Ishikawa (cell line): Measurements from ENCODE around the gene DCAF7.

Experiments used
- CEBPB ChIP-seq: IDR thresholded peaks from 2 replicates; pipeline ENCODE4 v1.6.1; 2012
- CREB1 ChIP-seq: IDR thresholded peaks from 2 replicates; pipeline ENCODE4 v1.6.1; 2012; ENCODE audit warnings: low read depth
- EGR1 ChIP-seq: IDR thresholded peaks from 2 replicates; pipeline ENCODE4 v1.6.1; 2012
- EP300 ChIP-seq: IDR thresholded peaks from 2 replicates; pipeline ENCODE4 v1.6.1; 2012; ENCODE audit warnings: borderline replicate concordance
- FOXM1 ChIP-seq: IDR thresholded peaks from 2 replicates; pipeline ENCODE4 v1.6.1; 2012; ENCODE audit warnings: low read depth, borderline replicate concordance
- NFIC ChIP-seq: IDR thresholded peaks from 2 replicates; pipeline ENCODE4 v1.6.1; 2012
- RAD21 ChIP-seq: IDR thresholded peaks from 2 replicates; pipeline ENCODE4 v1.6.1; 2012; ENCODE audit warnings: low read depth
- TAF1 ChIP-seq: IDR thresholded peaks from 2 replicates; pipeline ENCODE4 v1.6.1; 2012; ENCODE audit warnings: low read depth, mild to moderate bottlenecking
- TCF12 ChIP-seq: IDR thresholded peaks from 2 replicates; pipeline ENCODE4 v1.6.1; 2012; ENCODE audit warnings: low read depth
- TEAD4 ChIP-seq: IDR thresholded peaks from 2 replicates; pipeline ENCODE4 v1.6.1; 2012
- USF1 ChIP-seq: IDR thresholded peaks from 2 replicates; pipeline ENCODE4 v1.6.1; 2012
- YY1 ChIP-seq: IDR thresholded peaks from 2 replicates; pipeline ENCODE4 v1.6.1; 2012; ENCODE audit warnings: low read depth
- ZBTB7A ChIP-seq: IDR thresholded peaks from 2 replicates; pipeline ENCODE4 v1.6.1; 2012; ENCODE audit warnings: low read depth
- TF ChIP-seq, protein P1 (sequence below): IDR thresholded peaks from 2 replicates; pipeline ENCODE4 v1.6.1; 2012; ENCODE audit warnings: low read depth, mild to moderate bottlenecking
- TF ChIP-seq, protein P2 (sequence below): IDR thresholded peaks from 2 replicates; pipeline ENCODE4 v1.6.1; 2012

Gene DCAF7

DNA sequence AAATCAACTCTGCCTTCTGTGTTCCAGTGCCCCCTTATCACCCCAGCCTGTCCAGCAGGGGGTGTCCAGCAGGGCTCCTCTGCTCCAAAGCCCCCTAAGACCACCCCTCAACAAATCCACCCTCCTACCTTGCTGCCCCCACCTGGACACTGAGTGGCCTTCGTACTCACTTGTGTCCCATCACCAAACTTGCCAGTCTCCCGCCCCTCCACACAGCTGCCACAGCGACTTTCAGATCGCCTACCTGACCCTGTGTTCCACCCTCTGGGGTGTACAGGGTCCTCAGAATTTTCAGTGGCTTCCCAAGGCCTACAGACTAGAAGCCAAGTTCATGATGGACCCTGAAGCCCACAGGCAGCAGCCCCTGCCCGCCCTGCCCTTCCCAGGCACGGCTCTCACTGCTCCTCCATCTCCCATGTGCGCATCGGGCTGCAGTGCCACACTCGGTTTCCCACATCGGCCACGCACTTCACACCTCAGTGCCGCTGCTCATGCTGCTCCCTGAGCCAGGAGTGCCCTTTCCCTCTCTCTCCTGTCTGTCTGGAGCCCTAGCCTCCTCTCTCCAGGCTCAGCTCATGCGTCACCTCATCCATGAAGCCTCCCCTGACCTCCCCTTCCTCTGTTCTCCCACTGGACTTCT is 15.3 kb upstream of the DCAF7 start:
- no peak for TF ChIP-seq TCF12
- TF ChIP-seq CREB1, result no peak
- no peak for TF ChIP-seq TAF1
- no peak for TF ChIP-seq NFIC
- TF ChIP-seq ZBTB7A, result no peak
- no peak for TF ChIP-seq EGR1
- TF ChIP-seq EP300, result no peak
- TF ChIP-seq TEAD4, result no peak
- no peak for TF ChIP-seq CEBPB
- TF ChIP-seq, protein P1, sequence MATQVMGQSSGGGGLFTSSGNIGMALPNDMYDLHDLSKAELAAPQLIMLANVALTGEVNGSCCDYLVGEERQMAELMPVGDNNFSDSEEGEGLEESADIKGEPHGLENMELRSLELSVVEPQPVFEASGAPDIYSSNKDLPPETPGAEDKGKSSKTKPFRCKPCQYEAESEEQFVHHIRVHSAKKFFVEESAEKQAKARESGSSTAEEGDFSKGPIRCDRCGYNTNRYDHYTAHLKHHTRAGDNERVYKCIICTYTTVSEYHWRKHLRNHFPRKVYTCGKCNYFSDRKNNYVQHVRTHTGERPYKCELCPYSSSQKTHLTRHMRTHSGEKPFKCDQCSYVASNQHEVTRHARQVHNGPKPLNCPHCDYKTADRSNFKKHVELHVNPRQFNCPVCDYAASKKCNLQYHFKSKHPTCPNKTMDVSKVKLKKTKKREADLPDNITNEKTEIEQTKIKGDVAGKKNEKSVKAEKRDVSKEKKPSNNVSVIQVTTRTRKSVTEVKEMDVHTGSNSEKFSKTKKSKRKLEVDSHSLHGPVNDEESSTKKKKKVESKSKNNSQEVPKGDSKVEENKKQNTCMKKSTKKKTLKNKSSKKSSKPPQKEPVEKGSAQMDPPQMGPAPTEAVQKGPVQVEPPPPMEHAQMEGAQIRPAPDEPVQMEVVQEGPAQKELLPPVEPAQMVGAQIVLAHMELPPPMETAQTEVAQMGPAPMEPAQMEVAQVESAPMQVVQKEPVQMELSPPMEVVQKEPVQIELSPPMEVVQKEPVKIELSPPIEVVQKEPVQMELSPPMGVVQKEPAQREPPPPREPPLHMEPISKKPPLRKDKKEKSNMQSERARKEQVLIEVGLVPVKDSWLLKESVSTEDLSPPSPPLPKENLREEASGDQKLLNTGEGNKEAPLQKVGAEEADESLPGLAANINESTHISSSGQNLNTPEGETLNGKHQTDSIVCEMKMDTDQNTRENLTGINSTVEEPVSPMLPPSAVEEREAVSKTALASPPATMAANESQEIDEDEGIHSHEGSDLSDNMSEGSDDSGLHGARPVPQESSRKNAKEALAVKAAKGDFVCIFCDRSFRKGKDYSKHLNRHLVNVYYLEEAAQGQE, result no peak
- TF ChIP-seq, protein P2, sequence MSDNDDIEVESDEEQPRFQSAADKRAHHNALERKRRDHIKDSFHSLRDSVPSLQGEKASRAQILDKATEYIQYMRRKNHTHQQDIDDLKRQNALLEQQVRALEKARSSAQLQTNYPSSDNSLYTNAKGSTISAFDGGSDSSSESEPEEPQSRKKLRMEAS, result no peak
- no peak for TF ChIP-seq RAD21
- TF ChIP-seq FOXM1, result no peak
- TF ChIP-seq USF1, result no peak
- no peak for TF ChIP-seq YY1

GRCh38 chr17:63535640-63536039 is 14.6 kb upstream of the DCAF7 start:
- TF ChIP-seq USF1, result no peak
- TF ChIP-seq TCF12, result no peak
- no peak for TF ChIP-seq CEBPB
- no peak for TF ChIP-seq EP300
- TF ChIP-seq EGR1, result no peak
- no peak for TF ChIP-seq FOXM1
- TF ChIP-seq CREB1, result no peak
- no peak for TF ChIP-seq YY1
- no peak for TF ChIP-seq NFIC
- TF ChIP-seq, protein P1, result no peak

GRCh38 chr17:63537001-63537400 is 13.3 kb upstream of the DCAF7 start:
- TF ChIP-seq YY1 (no peak), TCF12 (no peak), USF1 (no peak), CEBPB (no peak), EP300 (no peak), NFIC (no peak), ZBTB7A (no peak), TEAD4 (no peak), TAF1 (no peak), EGR1 (no peak), FOXM1 (no peak), RAD21 (no peak), CREB1 (no peak)
- TF ChIP-seq, protein P2, result no peak
- TF ChIP-seq, protein P1, result no peak

DNA sequence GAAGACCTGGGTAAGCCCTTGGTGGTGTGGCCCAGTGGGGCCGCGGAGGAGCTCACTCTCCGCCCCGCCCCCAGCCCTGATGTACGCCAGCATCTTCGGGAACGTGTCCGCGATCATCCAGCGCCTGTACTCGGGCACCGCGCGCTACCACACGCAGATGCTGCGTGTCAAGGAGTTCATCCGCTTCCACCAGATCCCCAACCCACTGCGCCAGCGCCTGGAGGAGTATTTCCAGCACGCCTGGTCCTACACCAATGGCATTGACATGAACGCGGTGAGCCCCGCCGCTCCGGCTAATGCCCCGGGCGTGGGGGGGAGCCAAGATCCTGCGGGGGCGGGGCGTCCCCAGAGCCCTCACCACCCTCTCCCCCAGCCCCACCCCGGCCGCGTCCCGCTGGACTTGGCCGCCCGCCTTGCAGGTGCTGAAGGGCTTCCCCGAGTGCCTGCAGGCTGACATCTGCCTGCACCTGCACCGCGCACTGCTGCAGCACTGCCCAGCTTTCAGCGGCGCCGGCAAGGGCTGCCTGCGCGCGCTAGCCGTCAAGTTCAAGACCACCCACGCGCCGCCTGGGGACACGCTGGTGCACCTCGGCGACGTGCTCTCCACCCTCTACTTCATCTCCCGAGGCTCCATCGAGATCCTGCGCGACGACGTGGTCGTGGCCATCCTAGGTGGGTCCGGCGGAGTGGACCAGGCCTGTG is 12.1 kb upstream of the DCAF7 start:
- TF ChIP-seq YY1, result no peak
- no peak for TF ChIP-seq TEAD4
- TF ChIP-seq, protein P2, result no peak
